HepG2 (cell line): ENCODE measurements around the gene LRRC10B. TPM values are rescaled to one million over a fixed set of nuclear protein-coding genes. Genes with fewer than 3 reads are reported as not detected.

ENCODE experiments used
- AHR ChIP-seq: IDR thresholded peaks from 2 replicates; pipeline ENCODE4 v1.6.1; 2018; ENCODE audit warnings: missing genetic modification reagents, missing compliant biosample characterization
- ATF1 ChIP-seq: IDR thresholded peaks from 2 replicates; pipeline ENCODE4 v1.6.1; 2016; ENCODE audit warnings: mild to moderate bottlenecking, control low read depth
- ATF7-NPFF ChIP-seq: sonication (generic); formaldehyde crosslinking; IDR thresholded peaks from 2 replicates; pipeline ENCODE4 v1.8.1; 2023; ENCODE audit warnings: mild to moderate bottlenecking, low read depth, missing genetic modification reagents, moderate library complexity
- DNMT3B ChIP-seq: conservative IDR thresholded peaks from 2 replicates; pipeline ENCODE4 v1.6.1; 2016; ENCODE audit warnings: missing biosample characterization, control low read depth
- DR1 ChIP-seq: sonication (generic); formaldehyde crosslinking; IDR thresholded peaks from 2 replicates; pipeline ENCODE4 v1.8.0; 2021; ENCODE audit warnings: mild to moderate bottlenecking, missing genetic modification reagents, inconsistent platforms
- ESRRA ChIP-seq: sonication (generic); formaldehyde crosslinking; IDR thresholded peaks from 2 replicates; pipeline ENCODE4 v1.5.1; 2020; ENCODE audit warnings: mild to moderate bottlenecking, low read depth, missing genetic modification reagents
- ETV6 ChIP-seq: sonication (generic); formaldehyde crosslinking; conservative IDR thresholded peaks from 2 replicates; pipeline ENCODE4 v1.4.0; 2020; ENCODE audit warnings: missing genetic modification reagents
- FOXC1 ChIP-seq: sonication (generic); formaldehyde crosslinking; IDR thresholded peaks from 2 replicates; pipeline ENCODE4 v1.8.0; 2022; ENCODE audit warnings: mild to moderate bottlenecking, missing genetic modification reagents, borderline replicate concordance
- FOXP1 ChIP-seq, 2 experiments: fragments of 450-650 bp in 1 of 2; IDR thresholded peaks; 2 replicates each; pipeline ENCODE4 v1.6.1; 2017 to 2018; ENCODE audit warnings: antibody characterized with exemption in 1 of 2
- HNF4G ChIP-seq, 2 experiments: sonication (generic) in 1 of 2; formaldehyde crosslinking in 1 of 2; IDR thresholded peaks; 2 replicates each; pipeline versions ENCODE4 v1.4.0 to v1.6.1; 2011 to 2020; ENCODE audit warnings: borderline replicate concordance in 2 of 2, low read depth in 2 of 2, mild to moderate bottlenecking in 2 of 2, low read length in 1 of 2, missing genetic modification reagents in 1 of 2, moderate library complexity in 1 of 2
- HNRNPLL ChIP-seq: fragments of 200-400 bp; formaldehyde crosslinking; IDR thresholded peaks from 2 replicates; pipeline ENCODE4 v1.6.1; 2017; ENCODE audit warnings: mild to moderate bottlenecking, low read depth, low read length; ENCODE audit not compliant: poor library complexity, severe bottlenecking
- JARID2 ChIP-seq: sonication (generic); formaldehyde crosslinking; IDR thresholded peaks from 2 replicates; pipeline ENCODE4 v1.8.1; 2023; ENCODE audit warnings: missing genetic modification reagents, inconsistent platforms; ENCODE audit not compliant: insufficient replicate concordance
- MAF1 ChIP-seq: sonication (generic); formaldehyde crosslinking; IDR thresholded peaks from 2 replicates; pipeline ENCODE4 v1.5.0; 2020; ENCODE audit warnings: missing genetic modification reagents, borderline replicate concordance
- MED1 ChIP-seq: sonication (generic); formaldehyde crosslinking; IDR thresholded peaks from 2 replicates; pipeline ENCODE4 v1.4.0; 2020; ENCODE audit warnings: missing genetic modification reagents
- MIXL1 ChIP-seq: IDR thresholded peaks from 2 replicates; pipeline ENCODE4 v1.6.1; 2016
- NCOR1 ChIP-seq: fragments of 200-600 bp; sonication (generic); IDR thresholded peaks from 2 replicates; pipeline ENCODE4 v1.7.0; 2017; ENCODE audit warnings: antibody characterized with exemption, low read length, borderline replicate concordance
- NFIC ChIP-seq: IDR thresholded peaks from 2 replicates; pipeline ENCODE4 v1.6.1; 2012; ENCODE audit warnings: mild to moderate bottlenecking, low read length, inconsistent platforms
- NR2F6 ChIP-seq, 2 experiments: IDR thresholded peaks; 2 replicates each; pipeline ENCODE4 v1.6.1; 2016; ENCODE audit warnings: antibody characterized with exemption in 1 of 2, mild to moderate bottlenecking in 1 of 2
- PCBP2 ChIP-seq: fragments of 200-400 bp; formaldehyde crosslinking; optimal IDR thresholded peaks from 2 replicates; pipeline ENCODE3; 2018; ENCODE audit warnings: low read length, low read depth; ENCODE audit not compliant: poor library complexity, severe bottlenecking
- PLRG1 ChIP-seq: fragments of 450-650 bp; conservative IDR thresholded peaks from 2 replicates; pipeline ENCODE4 v1.6.1; 2016
- SIN3B ChIP-seq: fragments of 150-350 bp; IDR thresholded peaks from 2 replicates; pipeline ENCODE4 v1.6.1; 2014; ENCODE audit warnings: low read length
- ZFP1 ChIP-seq: IDR thresholded peaks from 2 replicates; pipeline ENCODE4 v1.6.1; 2016
- ZNF713 ChIP-seq: sonication (generic); formaldehyde crosslinking; IDR thresholded peaks from 2 replicates; pipeline ENCODE4 v1.4.0; 2020; ENCODE audit warnings: mild to moderate bottlenecking, missing genetic modification reagents
- ZNF720 ChIP-seq: sonication (generic); formaldehyde crosslinking; IDR thresholded peaks from 2 replicates; pipeline ENCODE4 v1.4.0; 2020; ENCODE audit warnings: missing genetic modification reagents
- ZSCAN25 ChIP-seq: sonication (generic); formaldehyde crosslinking; IDR thresholded peaks from 2 replicates; pipeline ENCODE4 v1.8.0; 2022; ENCODE audit warnings: mild to moderate bottlenecking, missing genetic modification reagents
- polyA plus RNA-seq, 8 experiments: library from polyadenylated mRNA; depleted of rRNA in 3 of 8; stranded (reverse) in 7 of 8; unstranded in 1 of 8; fragments of >200 nt; fragmentation: Illumina TruSeq in 4 of 8; extraction: Trizol in 4 of 8; gene quantifications; 2 replicates each; pipeline versions ENCODE4 v1.2.1 to v1.2.3, GENCODE V29; 2011 to 2016; ENCODE audit warnings: low read depth in 4 of 8, missing spikeins in 1 of 8, mixed read lengths in 1 of 8; ENCODE audit not compliant: insufficient read depth in 1 of 8
- total RNA-seq, 5 experiments: library from RNA; depleted of rRNA; stranded (reverse); fragments of >200 nt; fragmentation: Illumina TruSeq; extraction: Trizol; gene quantifications; 2 replicates each; pipeline ENCODE4 v1.2.3, GENCODE V29; 2016; ENCODE audit warnings: low read depth in 1 of 5
- TF ChIP-seq, protein P1 (sequence below): sonication (generic); formaldehyde crosslinking; conservative IDR thresholded peaks from 2 replicates; pipeline ENCODE4 v1.4.0; 2020; ENCODE audit warnings: missing genetic modification reagents
- TF ChIP-seq, protein P2 (sequence below): sonication (generic); IDR thresholded peaks from 2 replicates; pipeline ENCODE4 v1.6.1; 2016; ENCODE audit warnings: low read depth, borderline replicate concordance
- TF ChIP-seq, protein P3 (sequence below): sonication (generic); formaldehyde crosslinking; conservative IDR thresholded peaks from 2 replicates; pipeline ENCODE4 v1.4.0; 2020; ENCODE audit warnings: missing genetic modification reagents

LRRC10B gene
- total and polyA plus RNA-seq, 2 of the 13 experiments (the other 11 are each of a cell fraction or from before 2014, with no cell fraction given), result not detected

DNA sequence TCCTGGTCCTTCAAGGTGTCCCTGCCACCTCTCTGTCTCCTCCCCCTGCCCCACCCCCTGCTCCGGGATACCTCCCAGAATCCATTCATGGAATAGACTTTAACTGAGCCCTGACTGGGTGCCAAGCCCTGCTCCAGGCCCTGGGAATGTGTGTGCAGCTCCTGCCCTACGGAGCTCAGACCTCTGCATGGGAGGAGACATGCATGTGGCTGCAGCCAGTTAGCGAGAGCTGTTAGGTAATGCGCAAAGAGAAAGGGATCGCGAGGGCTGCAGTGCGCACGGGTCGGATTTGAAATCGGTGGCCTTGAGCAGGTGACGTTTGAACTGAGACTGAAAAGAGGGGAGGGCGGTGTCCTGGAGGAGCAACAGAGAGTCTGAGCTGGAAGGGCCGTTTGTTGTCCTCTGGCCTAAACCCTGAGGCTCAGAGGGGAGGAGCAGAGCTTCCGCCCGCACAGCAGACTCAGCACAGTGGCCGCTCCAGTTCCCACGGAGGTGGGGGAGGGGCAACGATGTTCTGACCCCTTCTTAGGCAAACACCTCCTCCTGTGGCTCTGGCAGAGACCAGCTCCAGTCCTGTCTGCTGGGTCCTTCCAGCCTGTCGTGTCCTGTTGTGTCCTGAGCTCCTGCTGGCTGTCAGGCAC is 19.8 kb upstream of the LRRC10B start (continued):
- TF ChIP-seq, protein P1, sequence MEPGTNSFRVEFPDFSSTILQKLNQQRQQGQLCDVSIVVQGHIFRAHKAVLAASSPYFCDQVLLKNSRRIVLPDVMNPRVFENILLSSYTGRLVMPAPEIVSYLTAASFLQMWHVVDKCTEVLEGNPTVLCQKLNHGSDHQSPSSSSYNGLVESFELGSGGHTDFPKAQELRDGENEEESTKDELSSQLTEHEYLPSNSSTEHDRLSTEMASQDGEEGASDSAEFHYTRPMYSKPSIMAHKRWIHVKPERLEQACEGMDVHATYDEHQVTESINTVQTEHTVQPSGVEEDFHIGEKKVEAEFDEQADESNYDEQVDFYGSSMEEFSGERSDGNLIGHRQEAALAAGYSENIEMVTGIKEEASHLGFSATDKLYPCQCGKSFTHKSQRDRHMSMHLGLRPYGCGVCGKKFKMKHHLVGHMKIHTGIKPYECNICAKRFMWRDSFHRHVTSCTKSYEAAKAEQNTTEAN (CRISPR knock-in tag), result no peak; the same call in 1 of the 2 replicates
- no peak for TF ChIP-seq SIN3B
- no peak for TF ChIP-seq MIXL1 (CRISPR knock-in tag)
- TF ChIP-seq, protein P2, sequence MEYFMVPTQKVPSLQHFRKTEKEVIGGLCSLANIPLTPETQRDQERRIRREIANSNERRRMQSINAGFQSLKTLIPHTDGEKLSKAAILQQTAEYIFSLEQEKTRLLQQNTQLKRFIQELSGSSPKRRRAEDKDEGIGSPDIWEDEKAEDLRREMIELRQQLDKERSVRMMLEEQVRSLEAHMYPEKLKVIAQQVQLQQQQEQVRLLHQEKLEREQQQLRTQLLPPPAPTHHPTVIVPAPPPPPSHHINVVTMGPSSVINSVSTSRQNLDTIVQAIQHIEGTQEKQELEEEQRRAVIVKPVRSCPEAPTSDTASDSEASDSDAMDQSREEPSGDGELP, result 0 out of 2 replicates have a peak, but pooled peaks have one; percentile 9
- TF ChIP-seq NR2F6 (IDR thresholded peaks at IDR 0.05), result peak; percentile 47; the same call in 1 of the 2 replicates
- peak; percentile 58 for TF ChIP-seq NR2F6 (CRISPR knock-in tag; IDR thresholded peaks at IDR 0.05)
- no peak for TF ChIP-seq ATF1
- no peak for TF ChIP-seq ZNF720
- peak; percentile 44; the same call in 1 of the 2 replicates for TF ChIP-seq HNF4G (IDR thresholded peaks at IDR 0.05; ENCODE audit: borderline replicate concordance, low read depth, low read length)
- TF ChIP-seq HNF4G (CRISPR knock-in tag; IDR thresholded peaks at IDR 0.05; ENCODE audit: borderline replicate concordance, low read depth), result no peak
- TF ChIP-seq JARID2 (CRISPR knock-in tag), result no peak
- no peak for TF ChIP-seq FOXC1
- peak; percentile 75 for TF ChIP-seq HNRNPLL
- 0 out of 2 replicates have a peak, but pooled peaks have one; percentile 52 for TF ChIP-seq DNMT3B (CRISPR knock-in tag)
- TF ChIP-seq ETV6, result peak; percentile 50; the same call in 1 of the 2 replicates
- TF ChIP-seq ZSCAN25 (CRISPR knock-in tag), result no peak; the same call in 1 of the 2 replicates
- no peak for TF ChIP-seq MAF1 (CRISPR knock-in tag)
- no peak for TF ChIP-seq PLRG1
- peak; percentile 59; the same call in 1 of the 2 replicates for TF ChIP-seq MED1
- TF ChIP-seq NFIC, result no peak
- no peak for TF ChIP-seq ZFP1 (CRISPR knock-in tag)
- TF ChIP-seq, protein P3, sequence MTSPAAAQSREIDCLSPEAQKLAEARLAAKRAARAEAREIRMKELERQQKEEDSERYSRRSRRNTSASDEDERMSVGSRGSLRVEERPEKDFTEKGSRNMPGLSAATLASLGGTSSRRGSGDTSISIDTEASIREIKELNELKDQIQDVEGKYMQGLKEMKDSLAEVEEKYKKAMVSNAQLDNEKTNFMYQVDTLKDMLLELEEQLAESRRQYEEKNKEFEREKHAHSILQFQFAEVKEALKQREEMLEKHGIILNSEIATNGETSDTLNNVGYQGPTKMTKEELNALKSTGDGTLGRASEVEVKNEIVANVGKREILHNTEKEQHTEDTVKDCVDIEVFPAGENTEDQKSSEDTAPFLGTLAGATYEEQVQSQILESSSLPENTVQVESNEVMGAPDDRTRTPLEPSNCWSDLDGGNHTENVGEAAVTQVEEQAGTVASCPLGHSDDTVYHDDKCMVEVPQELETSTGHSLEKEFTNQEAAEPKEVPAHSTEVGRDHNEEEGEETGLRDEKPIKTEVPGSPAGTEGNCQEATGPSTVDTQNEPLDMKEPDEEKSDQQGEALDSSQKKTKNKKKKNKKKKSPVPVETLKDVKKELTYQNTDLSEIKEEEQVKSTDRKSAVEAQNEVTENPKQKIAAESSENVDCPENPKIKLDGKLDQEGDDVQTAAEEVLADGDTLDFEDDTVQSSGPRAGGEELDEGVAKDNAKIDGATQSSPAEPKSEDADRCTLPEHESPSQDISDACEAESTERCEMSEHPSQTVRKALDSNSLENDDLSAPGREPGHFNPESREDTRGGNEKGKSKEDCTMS (CRISPR knock-in tag), result no peak
- no peak; the same call in 1 of the 2 replicates for TF ChIP-seq NCOR1
- peak; percentile 33; the same call in 1 of the 2 replicates for TF ChIP-seq DR1
- TF ChIP-seq AHR (CRISPR knock-in tag), result no peak
- TF ChIP-seq ESRRA, result no peak
- no peak for TF ChIP-seq FOXP1 (IDR thresholded peaks at IDR 0.05)
- 0 out of 2 replicates have a peak, but pooled peaks have one; percentile 42 for TF ChIP-seq FOXP1 (CRISPR knock-in tag; IDR thresholded peaks at IDR 0.05)
- peak; percentile 78; the same call in 1 of the 2 replicates for TF ChIP-seq ATF7-NPFF
- no peak for TF ChIP-seq ZNF713 (CRISPR knock-in tag)
- TF ChIP-seq PCBP2, result no peak
